Loucy (cell line): Measurements from ENCODE around the gene BPHL.

Source experiments
- EZH2phosphoT487 ChIP-seq: fragments of 200-600 bp; IDR thresholded peaks from 2 replicates; pipeline ENCODE4 v1.6.1; 2018; ENCODE audit warnings: antibody characterized with exemption, mild to moderate bottlenecking, moderate library complexity, borderline replicate concordance
- TF ChIP-seq, protein P1 (sequence below): fragments of 200-600 bp; sonication (generic); conservative IDR thresholded peaks from 2 replicates; pipeline ENCODE4 v1.5.1; 2014; ENCODE audit warnings: mild to moderate bottlenecking, antibody characterized with exemption, low read length

DNA sequence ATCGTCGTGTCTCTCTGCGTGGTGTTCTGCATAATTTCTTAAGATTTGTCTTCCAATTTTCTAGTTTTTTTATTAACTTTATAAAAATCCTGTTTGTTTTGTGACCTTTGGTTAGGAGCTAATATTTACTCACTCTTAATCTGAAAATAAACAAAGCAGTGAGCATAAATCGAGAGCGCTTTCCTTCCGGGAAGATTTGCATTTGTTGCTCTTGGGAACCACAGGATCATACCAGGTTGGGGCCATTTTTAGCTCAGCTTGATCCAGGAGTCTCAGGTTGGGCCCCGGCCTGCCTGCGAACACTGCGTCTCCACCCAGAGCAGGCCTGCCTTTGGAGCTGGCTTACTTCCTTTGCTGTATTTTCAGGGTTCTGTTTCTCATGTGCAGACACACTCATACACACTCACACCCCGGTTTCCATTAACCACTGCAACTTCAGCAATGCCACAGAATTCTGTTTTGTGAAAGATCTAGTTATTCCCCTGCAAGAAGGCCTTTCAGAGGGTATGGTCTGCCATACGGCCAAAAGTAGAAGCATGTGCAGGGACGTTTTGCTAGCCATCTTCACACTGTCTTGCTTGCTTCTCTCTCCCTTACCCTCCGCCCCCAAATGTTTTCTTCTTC lies 17.3 kb downstream of the BPHL start:
- TF ChIP-seq, protein P1, sequence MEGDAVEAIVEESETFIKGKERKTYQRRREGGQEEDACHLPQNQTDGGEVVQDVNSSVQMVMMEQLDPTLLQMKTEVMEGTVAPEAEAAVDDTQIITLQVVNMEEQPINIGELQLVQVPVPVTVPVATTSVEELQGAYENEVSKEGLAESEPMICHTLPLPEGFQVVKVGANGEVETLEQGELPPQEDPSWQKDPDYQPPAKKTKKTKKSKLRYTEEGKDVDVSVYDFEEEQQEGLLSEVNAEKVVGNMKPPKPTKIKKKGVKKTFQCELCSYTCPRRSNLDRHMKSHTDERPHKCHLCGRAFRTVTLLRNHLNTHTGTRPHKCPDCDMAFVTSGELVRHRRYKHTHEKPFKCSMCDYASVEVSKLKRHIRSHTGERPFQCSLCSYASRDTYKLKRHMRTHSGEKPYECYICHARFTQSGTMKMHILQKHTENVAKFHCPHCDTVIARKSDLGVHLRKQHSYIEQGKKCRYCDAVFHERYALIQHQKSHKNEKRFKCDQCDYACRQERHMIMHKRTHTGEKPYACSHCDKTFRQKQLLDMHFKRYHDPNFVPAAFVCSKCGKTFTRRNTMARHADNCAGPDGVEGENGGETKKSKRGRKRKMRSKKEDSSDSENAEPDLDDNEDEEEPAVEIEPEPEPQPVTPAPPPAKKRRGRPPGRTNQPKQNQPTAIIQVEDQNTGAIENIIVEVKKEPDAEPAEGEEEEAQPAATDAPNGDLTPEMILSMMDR: no peak
- no peak for TF ChIP-seq EZH2phosphoT487
